GM21360 (cell line): ENCODE results near the gene FOXP1.

Source experiments
- ATAC-seq: cut with Tn5 transposase; IDR thresholded peaks from one replicate; pipeline ENCODE4 v1.9.1; 2021; ENCODE audit warnings: mild to moderate bottlenecking, moderate library complexity; ENCODE audit not compliant: unreplicated experiment

The FOXP1 gene

GRCh38 chr3:71384837-71385716 lies 198.5 kb downstream of the FOXP1 start:
- ATAC-seq = no peak

GRCh38 chr3:71384388-71384787 lies 199.1 kb downstream of the FOXP1 start:
- no peak for ATAC-seq

GRCh38 chr3:71380096-71380495 lies 203.4 kb downstream of the FOXP1 start:
- ATAC-seq = no peak

GRCh38 chr3:71378509-71378908 lies 205.0 kb downstream of the FOXP1 start:
- ATAC-seq = no peak

GRCh38 chr3:71376911-71377310 lies 206.6 kb downstream of the FOXP1 start:
- ATAC-seq = no peak

- ATAC-seq = no peak
These were observed 207.0 kb downstream of the FOXP1 start for GRCh38 chr3:71376503-71376902.

GRCh38 chr3:71374582-71374981 lies 208.9 kb downstream of the FOXP1 start:
- no peak for ATAC-seq

- ATAC-seq = no peak
These were observed 210.5 kb downstream of the FOXP1 start for GRCh38 chr3:71372911-71373637.

- ATAC-seq = no peak
These were observed 211.2 kb downstream of the FOXP1 start for GRCh38 chr3:71372241-71372768.

- no peak for ATAC-seq
These were observed 212.2 kb downstream of the FOXP1 start for GRCh38 chr3:71371282-71371681.

- ATAC-seq = no peak
These were observed 213.1 kb downstream of the FOXP1 start for GRCh38 chr3:71370467-71370866.

- no peak for ATAC-seq
These were observed 213.7 kb downstream of the FOXP1 start for GRCh38 chr3:71369701-71370391.

- no peak for ATAC-seq
These were observed 216.4 kb downstream of the FOXP1 start for GRCh38 chr3:71366988-71367604.

GRCh38 chr3:71361334-71361890 lies 222.1 kb downstream of the FOXP1 start:
- ATAC-seq = no peak

GRCh38 chr3:71360764-71361163 lies 222.8 kb downstream of the FOXP1 start:
- peak; percentile 84 for ATAC-seq

GRCh38 chr3:71360180-71360579 lies 223.3 kb downstream of the FOXP1 start:
- ATAC-seq = no peak

GRCh38 chr3:71358243-71358642 lies 225.3 kb downstream of the FOXP1 start:
- ATAC-seq = peak; percentile 50

GRCh38 chr3:71356265-71356664 lies 227.3 kb downstream of the FOXP1 start:
- no peak for ATAC-seq

- no peak for ATAC-seq
These were observed 227.7 kb downstream of the FOXP1 start for GRCh38 chr3:71355862-71356261.

- no peak for ATAC-seq
These were observed 228.5 kb downstream of the FOXP1 start for GRCh38 chr3:71355037-71355436.
